ENCODE measurements around the gene SH3PXD2B. TPM values are rescaled to one million over a fixed set of nuclear protein-coding genes. Genes with fewer than 3 reads are reported as not detected.
"Not testable (repeated sequence)": the region's sequence is repeated elsewhere in the genome, so short reads cannot be mapped to it uniquely, and the experiment has no call there.

SH3PXD2B gene
- total RNA-seq, 1 experiment from 2014 or later: 12.9 TPM

DNA sequence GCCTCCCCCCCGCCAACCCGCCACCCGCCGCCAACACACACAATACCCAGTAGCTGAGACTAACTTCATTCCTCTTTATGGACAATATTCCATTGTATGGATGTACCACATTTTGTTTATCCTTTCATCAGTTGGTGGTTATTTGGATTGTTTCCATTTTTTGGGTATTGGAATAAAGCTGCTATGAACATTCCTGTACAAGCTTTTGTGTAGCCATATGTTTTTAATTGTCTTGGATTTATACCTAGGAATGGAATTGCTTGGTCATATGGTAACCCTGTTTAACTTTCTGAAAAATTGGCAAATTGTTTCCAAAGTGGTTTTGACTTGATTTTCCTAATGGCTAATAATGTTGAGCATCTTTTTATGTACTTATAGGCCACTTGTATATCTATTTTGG, 165.9 kb downstream of the SH3PXD2B start:
- POLR2A ChIA-PET: no interaction called here
- TF ChIP-seq, protein P1, sequence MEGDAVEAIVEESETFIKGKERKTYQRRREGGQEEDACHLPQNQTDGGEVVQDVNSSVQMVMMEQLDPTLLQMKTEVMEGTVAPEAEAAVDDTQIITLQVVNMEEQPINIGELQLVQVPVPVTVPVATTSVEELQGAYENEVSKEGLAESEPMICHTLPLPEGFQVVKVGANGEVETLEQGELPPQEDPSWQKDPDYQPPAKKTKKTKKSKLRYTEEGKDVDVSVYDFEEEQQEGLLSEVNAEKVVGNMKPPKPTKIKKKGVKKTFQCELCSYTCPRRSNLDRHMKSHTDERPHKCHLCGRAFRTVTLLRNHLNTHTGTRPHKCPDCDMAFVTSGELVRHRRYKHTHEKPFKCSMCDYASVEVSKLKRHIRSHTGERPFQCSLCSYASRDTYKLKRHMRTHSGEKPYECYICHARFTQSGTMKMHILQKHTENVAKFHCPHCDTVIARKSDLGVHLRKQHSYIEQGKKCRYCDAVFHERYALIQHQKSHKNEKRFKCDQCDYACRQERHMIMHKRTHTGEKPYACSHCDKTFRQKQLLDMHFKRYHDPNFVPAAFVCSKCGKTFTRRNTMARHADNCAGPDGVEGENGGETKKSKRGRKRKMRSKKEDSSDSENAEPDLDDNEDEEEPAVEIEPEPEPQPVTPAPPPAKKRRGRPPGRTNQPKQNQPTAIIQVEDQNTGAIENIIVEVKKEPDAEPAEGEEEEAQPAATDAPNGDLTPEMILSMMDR (IDR thresholded peaks at IDR 0.05; ENCODE audit: insufficient read depth in 1 of 2, low read depth in 1 of 2, low read length in 1 of 2, severe bottlenecking in 1 of 2, unreplicated experiment in 1 of 2): no peak
- Mint-ChIP-seq H3K27ac (ENCODE audit: unreplicated experiment) (no peak overlapping the region), H3K9me3 (ENCODE audit: unreplicated experiment) (no peaks in the 10 kb centered on the region), H3K36me3 (ENCODE audit: insufficient read depth, unreplicated experiment) (no peaks in the 10 kb centered on the region), H3K27me3 (ENCODE audit: insufficient read depth, unreplicated experiment) (no peaks in the 10 kb centered on the region), H3K4me3 (ENCODE audit: unreplicated experiment) (no peak overlapping the region), H3K4me1 (ENCODE audit: low read depth, unreplicated experiment) (no peaks in the 10 kb centered on the region)
- CTCF ChIA-PET: no interaction called here
- H3K4me1 ChIP-seq: peaks cover 5% of the 10 kb centered on the region; the same call in 1 of the 2 replicates
- no peak overlapping the region for H3K4me3 ChIP-seq (ENCODE audit: low read depth, low read length)
- no peaks in the 10 kb centered on the region for H3K9me3 ChIP-seq
- H3K36me3 ChIP-seq (ENCODE audit: control insufficient read depth, insufficient read depth, low read length): no peaks in the 10 kb centered on the region
- no peak for DNase-seq
- intact Hi-C loops (cut with micrococcal nuclease; ENCODE audit: unreplicated experiment): no loop called here
- no TSS peak for BruUV-seq (replicated peaks)
- no peaks in the 10 kb centered on the region for H3K27me3 ChIP-seq (replicated peaks; ENCODE audit: control insufficient read depth, insufficient read depth, low read length)

DNA sequence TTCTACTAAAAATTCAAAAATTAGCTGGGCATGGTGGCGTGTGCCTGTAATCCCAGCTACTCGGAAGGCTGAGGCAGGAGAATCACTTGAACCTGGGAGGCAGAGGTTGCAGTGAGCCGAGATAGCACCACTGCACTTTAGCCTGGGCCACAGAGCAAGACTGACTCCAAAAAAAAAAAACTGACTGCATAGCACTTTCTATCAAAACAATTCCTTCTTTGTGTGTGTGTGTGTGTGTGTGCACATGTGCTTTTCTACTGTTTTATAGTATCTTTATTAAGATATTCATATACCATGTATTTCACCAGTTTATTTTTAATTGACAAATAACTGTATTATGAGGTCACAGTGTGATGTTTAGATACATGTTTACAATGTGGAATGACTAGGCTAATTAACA, 167.2 kb downstream of the SH3PXD2B start:
- intact Hi-C loops (cut with micrococcal nuclease; ENCODE audit: unreplicated experiment); H3K9me3 Mint-ChIP-seq (ENCODE audit: unreplicated experiment); H3K27me3 Mint-ChIP-seq (ENCODE audit: insufficient read depth, unreplicated experiment); H3K27me3 ChIP-seq (replicated peaks; ENCODE audit: control insufficient read depth, insufficient read depth, low read length); H3K4me3 ChIP-seq (ENCODE audit: low read depth, low read length); H3K36me3 Mint-ChIP-seq (ENCODE audit: insufficient read depth, unreplicated experiment); H3K36me3 ChIP-seq (ENCODE audit: control insufficient read depth, insufficient read depth, low read length); H3K4me3 Mint-ChIP-seq (ENCODE audit: unreplicated experiment); DNase-seq; BruUV-seq (replicated peaks); H3K9me3 ChIP-seq; H3K4me1 ChIP-seq; H3K4me1 Mint-ChIP-seq (ENCODE audit: low read depth, unreplicated experiment); CTCF ChIA-PET; H3K27ac Mint-ChIP-seq (ENCODE audit: unreplicated experiment); POLR2A ChIA-PET: not testable (repeated sequence)

DNA sequence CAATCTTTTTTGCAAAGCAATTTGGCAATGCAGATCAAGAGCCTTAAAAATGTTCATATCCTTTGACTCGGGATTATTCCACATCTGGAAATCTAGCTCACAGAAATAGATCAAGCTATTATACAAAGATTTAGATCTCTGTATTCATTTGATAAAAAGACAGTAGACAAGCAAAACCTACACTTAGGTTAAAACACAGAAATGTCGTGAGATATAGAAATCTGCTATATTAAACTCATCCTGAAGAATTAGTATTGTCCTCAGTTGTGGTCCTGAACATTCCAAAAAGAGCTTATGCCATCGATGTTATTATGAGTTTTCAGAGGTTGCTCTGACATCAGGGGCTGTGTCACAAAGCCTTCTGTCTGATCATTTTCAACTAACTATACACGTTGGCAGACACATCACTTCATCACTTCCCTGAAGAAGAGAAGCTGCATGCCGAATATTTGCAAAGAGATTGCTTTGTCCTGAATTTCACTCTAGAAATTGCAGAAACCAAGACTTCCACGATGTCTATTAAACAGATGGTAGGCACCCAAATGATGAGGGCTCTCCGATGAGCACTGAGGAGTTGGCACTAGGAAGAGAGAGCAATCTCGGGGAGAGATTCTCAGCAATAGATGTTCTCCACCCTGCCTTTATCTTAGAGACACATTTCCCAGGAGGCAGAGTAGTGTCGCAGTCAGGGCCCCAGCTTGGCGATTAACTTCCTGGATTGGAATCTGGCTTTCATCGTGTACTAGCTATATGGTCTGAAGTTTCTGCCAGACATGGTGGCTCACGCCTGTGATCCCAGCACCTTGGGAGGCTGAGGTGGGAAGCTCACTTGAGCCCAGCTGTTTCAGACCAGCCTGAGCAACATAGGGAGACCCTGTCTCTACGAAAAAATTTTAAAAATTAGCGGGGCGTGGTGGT, 168.8 kb downstream of the SH3PXD2B start:
- peak overlapping the region; percentile 85 for H3K27ac Mint-ChIP-seq (ENCODE audit: unreplicated experiment)
- H3K36me3 ChIP-seq (ENCODE audit: control insufficient read depth, insufficient read depth, low read length): no peaks in the 10 kb centered on the region; the same call in 1 of the 2 replicates
- ChIA-PET CTCF (no interaction called here), POLR2A (interaction anchor here (0.6 kb wide), 1 partner anchor 190 kb away, joined by 3 read pairs; no protein-coding TSS in a partner anchor)
- TF ChIP-seq, protein P1 (IDR thresholded peaks at IDR 0.05; ENCODE audit: insufficient read depth in 1 of 2, low read depth in 1 of 2, low read length in 1 of 2, severe bottlenecking in 1 of 2, unreplicated experiment in 1 of 2): no peak
- H3K4me1 ChIP-seq: peaks cover 5% of the 10 kb centered on the region; the same call in 1 of the 2 replicates
- H3K4me3 ChIP-seq (ENCODE audit: low read depth, low read length): no peak overlapping the region
- H3K36me3 Mint-ChIP-seq (ENCODE audit: insufficient read depth, unreplicated experiment): no peaks in the 10 kb centered on the region
- intact Hi-C loops (cut with micrococcal nuclease; ENCODE audit: unreplicated experiment): no loop called here
- H3K27me3 Mint-ChIP-seq (ENCODE audit: insufficient read depth, unreplicated experiment): no peaks in the 10 kb centered on the region
- peak overlapping the region; percentile 86 for H3K4me3 Mint-ChIP-seq (ENCODE audit: unreplicated experiment)
- H3K9me3 Mint-ChIP-seq (ENCODE audit: unreplicated experiment): no peaks in the 10 kb centered on the region
- no peaks in the 10 kb centered on the region for H3K9me3 ChIP-seq
- no TSS peak for BruUV-seq (replicated peaks)
- H3K4me1 Mint-ChIP-seq (ENCODE audit: low read depth, unreplicated experiment): peaks cover 9% of the 10 kb centered on the region
- DNase-seq: no peak
- H3K27me3 ChIP-seq (replicated peaks; ENCODE audit: control insufficient read depth, insufficient read depth, low read length): no peaks in the 10 kb centered on the region
